Loucy (cell line): ENCODE measurements around the gene IFT81.

Experiments
- H2AFZ ChIP-seq: fragments of 200-600 bp; sonication (generic); 2 replicates; pipeline ENCODE4 v1.6.0; 2016; ENCODE audit warnings: antibody characterized with exemption, mild to moderate bottlenecking, low read length, moderate library complexity
- H3F3A ChIP-seq: fragments of 200-600 bp; 2 replicates; pipeline ENCODE4 v1.6.0; 2016; ENCODE audit warnings: antibody characterized with exemption, low read depth, mild to moderate bottlenecking
- H3K27me3 ChIP-seq: fragments of 200-600 bp; sonication (generic); 2 replicates; pipeline ENCODE4 v1.6.1; 2014; ENCODE audit warnings: low read length, mild to moderate bottlenecking; ENCODE audit not compliant: insufficient read depth, poor library complexity, severe bottlenecking
- H3K36me3 ChIP-seq: fragments of 200-600 bp; sonication (generic); 2 replicates; pipeline ENCODE4 v1.6.1; 2016; ENCODE audit warnings: low read length; ENCODE audit not compliant: insufficient read depth
- H3K4me1 ChIP-seq: fragments of 200-600 bp; sonication (generic); 2 replicates; pipeline ENCODE4 v1.5.1; 2014; ENCODE audit warnings: low read length, mild to moderate bottlenecking; ENCODE audit not compliant: insufficient read depth, poor library complexity, severe bottlenecking
- H3K4me2 ChIP-seq: fragments of 200-600 bp; sonication (generic); 2 replicates; pipeline ENCODE4 v1.6.0; 2014; ENCODE audit warnings: antibody characterized with exemption, low read length, low read depth, mild to moderate bottlenecking; ENCODE audit not compliant: poor library complexity, severe bottlenecking
- H3K4me3 ChIP-seq: fragments of 200-600 bp; sonication (generic); 2 replicates; pipeline ENCODE4 v1.5.1; 2014; ENCODE audit warnings: low read length, mild to moderate bottlenecking, mixed read lengths; ENCODE audit not compliant: poor library complexity, severe bottlenecking
- H3K79me2 ChIP-seq: fragments of 200-600 bp; sonication (generic); 2 replicates; pipeline ENCODE4 v1.6.1; 2014; ENCODE audit warnings: low read length; ENCODE audit not compliant: insufficient read depth
- H3K9ac ChIP-seq: fragments of 200-600 bp; sonication (generic); 2 replicates; pipeline ENCODE4 v1.6.0; 2014; ENCODE audit warnings: mild to moderate bottlenecking, low read depth, low read length, moderate library complexity; ENCODE audit not compliant: poor library complexity, severe bottlenecking
- H3K9me2 ChIP-seq: fragments of 200-600 bp; sonication (generic); replicated peaks from 2 replicates; pipeline ENCODE4 v1.6.1; 2016; ENCODE audit warnings: low read depth, low read length, mixed read lengths
- H3K9me3 ChIP-seq: fragments of 200-600 bp; sonication (generic); 2 replicates; pipeline ENCODE4 v1.6.1; 2014; ENCODE audit warnings: mild to moderate bottlenecking, antibody characterized with exemption, low read length, low read depth; ENCODE audit not compliant: insufficient read depth
- H4K20me1 ChIP-seq: fragments of 200-600 bp; sonication (generic); 2 replicates; pipeline ENCODE4 v1.6.0; 2014; ENCODE audit warnings: antibody characterized with exemption, low read length, mild to moderate bottlenecking; ENCODE audit not compliant: insufficient read depth, poor library complexity, severe bottlenecking
- CTCF ChIP-seq: fragments of 200-600 bp; sonication (generic); conservative IDR thresholded peaks from 2 replicates; pipeline ENCODE4 v1.5.1; 2014; ENCODE audit warnings: mild to moderate bottlenecking, antibody characterized with exemption, low read length
- EZH2phosphoT487 ChIP-seq: fragments of 200-600 bp; IDR thresholded peaks from 2 replicates; pipeline ENCODE4 v1.6.1; 2018; ENCODE audit warnings: antibody characterized with exemption, mild to moderate bottlenecking, moderate library complexity, borderline replicate concordance

IFT81 gene

DNA sequence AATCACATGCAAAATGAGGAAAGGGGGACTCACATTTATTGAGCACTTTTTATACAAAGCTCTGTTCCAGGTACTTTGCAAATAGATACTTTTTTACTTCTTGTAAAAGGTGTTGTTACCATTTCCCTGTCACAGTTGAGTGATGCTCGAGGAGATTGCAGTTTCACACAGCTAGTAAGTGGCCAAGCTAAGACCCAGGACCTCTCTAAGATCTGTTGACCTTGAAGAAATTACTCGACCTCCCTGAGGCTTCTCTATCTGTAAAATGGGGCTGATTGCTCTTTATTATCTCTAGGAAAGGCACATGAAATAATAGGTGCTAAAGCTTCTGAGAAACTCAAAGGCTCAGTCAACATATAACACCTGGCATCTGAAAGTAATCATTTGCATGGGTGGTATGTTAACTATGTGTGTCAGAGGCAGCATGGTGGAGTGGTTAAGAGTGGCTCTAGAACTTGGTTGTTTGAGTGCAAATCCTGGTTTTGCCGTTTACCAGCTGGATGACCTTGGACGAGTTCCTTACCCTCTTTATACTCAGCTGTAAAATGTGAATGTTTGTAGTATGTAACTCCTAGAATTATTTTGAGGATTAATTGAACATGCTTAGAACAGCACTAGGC, 41.5 kb downstream of the IFT81 start:
- Histone ChIP-seq H3K4me1 (no peaks in the 10 kb centered on the region), H3K79me2 (no peaks in the 10 kb centered on the region), H3K9ac (no peak overlapping the region), H3K27me3 (no peaks in the 10 kb centered on the region), H3K4me2 (no peak overlapping the region), H2AFZ (no peak overlapping the region), H3K9me3 (no peaks in the 10 kb centered on the region), H3F3A (no peaks in the 10 kb centered on the region), H3K36me3 (no peaks in the 10 kb centered on the region), H4K20me1 (no peaks in the 10 kb centered on the region), H3K4me3 (no peak overlapping the region), H3K9me2 (no peaks in the 10 kb centered on the region)
- TF ChIP-seq EZH2phosphoT487 (no peak), CTCF (no peak)

GRCh38 chr12:110168732-110169455, 44.7 kb downstream of the IFT81 start:
- H3F3A ChIP-seq, result no peaks in the 10 kb centered on the region
- no peaks in the 10 kb centered on the region for H3K27me3 ChIP-seq
- no peaks in the 10 kb centered on the region for H3K9me3 ChIP-seq
- no peaks in the 10 kb centered on the region for H4K20me1 ChIP-seq
- TF ChIP-seq EZH2phosphoT487 (no peak), CTCF (no peak)
- no peaks in the 10 kb centered on the region for H3K79me2 ChIP-seq
- no peaks in the 10 kb centered on the region for H3K9me2 ChIP-seq
- H3K36me3 ChIP-seq, result no peaks in the 10 kb centered on the region
- H3K4me2 ChIP-seq, result no peak overlapping the region
- H3K4me3 ChIP-seq, result no peak overlapping the region
- no peak overlapping the region for H2AFZ ChIP-seq
- no peaks in the 10 kb centered on the region for H3K4me1 ChIP-seq
- no peak overlapping the region for H3K9ac ChIP-seq

DNA sequence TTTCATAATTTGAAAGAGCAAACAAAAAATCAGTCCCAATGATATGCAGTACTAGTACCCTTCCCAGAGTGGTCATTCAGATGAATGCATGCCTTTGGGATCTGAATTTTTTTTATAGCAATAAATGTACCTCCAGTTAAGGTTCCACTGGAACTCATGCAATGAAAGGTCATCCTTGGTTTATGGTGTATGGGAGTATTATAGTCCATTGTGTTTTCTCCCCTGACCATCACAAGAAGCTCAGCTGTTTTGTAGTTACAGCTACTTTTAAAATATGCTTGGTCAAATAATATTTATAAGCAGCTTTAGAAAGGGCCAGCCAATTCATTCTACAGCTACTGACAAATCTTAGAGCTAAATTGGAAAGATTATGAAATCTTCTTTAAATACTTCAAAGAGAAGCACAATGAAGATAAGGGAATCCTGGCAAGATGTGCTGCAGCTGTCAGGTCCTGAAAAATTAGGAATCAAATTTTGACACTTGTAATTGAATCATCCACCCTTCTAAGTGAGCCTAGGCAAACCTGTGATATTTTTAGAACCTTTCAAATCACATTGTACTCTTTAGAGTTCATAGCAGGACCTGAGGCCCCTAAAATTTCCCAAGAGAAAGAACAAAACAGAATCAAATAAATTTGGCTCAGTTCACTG, 46.5 kb downstream of the IFT81 start:
- Histone ChIP-seq H3K36me3 (no peaks in the 10 kb centered on the region), H3K9me3 (no peaks in the 10 kb centered on the region), H3K4me1 (no peaks in the 10 kb centered on the region), H3F3A (no peaks in the 10 kb centered on the region), H3K27me3 (no peaks in the 10 kb centered on the region), H3K79me2 (no peaks in the 10 kb centered on the region), H2AFZ (no peak overlapping the region), H4K20me1 (no peaks in the 10 kb centered on the region), H3K9me2 (no peaks in the 10 kb centered on the region), H3K4me2 (no peak overlapping the region), H3K4me3 (no peak overlapping the region), H3K9ac (no peak overlapping the region)
- TF ChIP-seq CTCF (no peak), EZH2phosphoT487 (no peak)
